Astrocyte of the spinal cord (primary cell): ENCODE results near the gene MYH3.

Source experiments
- DNase-seq: peaks from one replicate; pipeline ENCODE4 v3.0.0; 2011; ENCODE audit warnings: low read depth, low spot score
- H3K4me3 ChIP-seq: 2 replicates; pipeline ENCODE4 v1.5.1; 2011; ENCODE audit warnings: low read depth, mild to moderate bottlenecking, low read length, moderate library complexity
- in situ Hi-C: cut with HindIII; loops from 2 replicates; pipeline ENCODE4 v1.10.0; 2017; ENCODE audit warnings: low sequenced_read_pairs
- TF ChIP-seq, protein P1 (sequence below): IDR thresholded peaks from 2 replicates; pipeline ENCODE4 v1.5.1; 2012; ENCODE audit warnings: low read depth, mild to moderate bottlenecking, low read length, inconsistent platforms

Gene MYH3

GRCh38 chr17:10589553-10590145 lies 67.5 kb downstream of the MYH3 start:
- no peak overlapping the region for H3K4me3 ChIP-seq
- no peak for DNase-seq
- in situ Hi-C loops: no loop called here
- TF ChIP-seq, protein P1, sequence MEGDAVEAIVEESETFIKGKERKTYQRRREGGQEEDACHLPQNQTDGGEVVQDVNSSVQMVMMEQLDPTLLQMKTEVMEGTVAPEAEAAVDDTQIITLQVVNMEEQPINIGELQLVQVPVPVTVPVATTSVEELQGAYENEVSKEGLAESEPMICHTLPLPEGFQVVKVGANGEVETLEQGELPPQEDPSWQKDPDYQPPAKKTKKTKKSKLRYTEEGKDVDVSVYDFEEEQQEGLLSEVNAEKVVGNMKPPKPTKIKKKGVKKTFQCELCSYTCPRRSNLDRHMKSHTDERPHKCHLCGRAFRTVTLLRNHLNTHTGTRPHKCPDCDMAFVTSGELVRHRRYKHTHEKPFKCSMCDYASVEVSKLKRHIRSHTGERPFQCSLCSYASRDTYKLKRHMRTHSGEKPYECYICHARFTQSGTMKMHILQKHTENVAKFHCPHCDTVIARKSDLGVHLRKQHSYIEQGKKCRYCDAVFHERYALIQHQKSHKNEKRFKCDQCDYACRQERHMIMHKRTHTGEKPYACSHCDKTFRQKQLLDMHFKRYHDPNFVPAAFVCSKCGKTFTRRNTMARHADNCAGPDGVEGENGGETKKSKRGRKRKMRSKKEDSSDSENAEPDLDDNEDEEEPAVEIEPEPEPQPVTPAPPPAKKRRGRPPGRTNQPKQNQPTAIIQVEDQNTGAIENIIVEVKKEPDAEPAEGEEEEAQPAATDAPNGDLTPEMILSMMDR: no peak

DNA sequence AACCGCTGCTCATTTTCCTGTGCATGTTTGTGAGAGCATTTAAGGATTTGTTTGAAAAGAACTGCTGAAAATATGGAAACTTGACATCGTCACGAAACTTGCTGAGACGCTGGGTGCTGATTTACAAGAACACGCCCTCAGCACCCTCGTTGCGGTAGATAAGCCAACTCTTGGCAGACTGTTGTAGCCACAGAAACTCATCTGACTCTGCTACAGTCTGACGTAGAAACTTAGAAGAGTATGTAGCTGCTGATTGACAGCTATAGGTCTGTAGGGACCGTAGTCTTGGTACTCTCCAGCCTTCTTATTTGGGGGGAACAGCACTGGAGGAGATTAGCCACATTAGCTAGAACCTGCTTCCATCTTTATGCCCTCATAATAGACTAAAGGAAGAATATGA lies 71.6 kb downstream of the MYH3 start:
- no peak for DNase-seq
- in situ Hi-C loops: no loop called here
- TF ChIP-seq, protein P1: no peak
- no peak overlapping the region for H3K4me3 ChIP-seq

- TF ChIP-seq, protein P1: no peak
- no peak overlapping the region for H3K4me3 ChIP-seq
- in situ Hi-C loops: no loop called here
- no peak for DNase-seq
Observed at GRCh38 chr17:10583834-10584233, 73.3 kb downstream of the MYH3 start.

DNA sequence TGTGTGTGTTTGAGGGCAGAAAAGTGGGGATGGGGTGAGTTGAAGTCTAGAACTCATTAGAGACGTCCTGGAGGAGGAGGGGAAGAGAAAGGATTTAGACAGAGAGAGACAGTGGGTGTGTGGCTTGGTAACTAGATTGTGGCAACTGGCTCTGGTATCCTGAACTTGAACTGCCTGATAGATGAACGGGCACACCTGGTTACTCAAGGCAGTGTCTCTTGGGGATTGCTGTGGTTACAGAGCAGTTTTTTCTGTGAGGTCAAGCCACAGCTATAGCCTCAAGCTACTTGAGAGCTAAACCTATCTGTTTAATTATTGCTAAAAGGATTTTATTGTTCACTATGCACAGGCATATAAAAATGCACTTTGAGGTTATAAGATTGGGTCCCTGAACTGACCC lies 77.8 kb downstream of the MYH3 start:
- H3K4me3 ChIP-seq: no peak overlapping the region
- TF ChIP-seq, protein P1: no peak
- DNase-seq: no peak
- in situ Hi-C loops: no loop called here
